HFF-Myc (cell line): ENCODE measurements around the gene ARHGEF12.

Experiments used
- DNase-seq: peaks from one replicate; pipeline ENCODE4 v3.0.0-alpha.2; 2011; ENCODE audit warnings: low read depth; ENCODE audit errors: extremely low read depth
- H3K4me3 ChIP-seq: replicated peaks from 2 replicates; pipeline ENCODE4 v1.5.1; 2011; ENCODE audit warnings: low read depth, mild to moderate bottlenecking, control low read depth, low read length
- TF ChIP-seq, protein P1 (sequence below): IDR thresholded peaks from 2 replicates; pipeline ENCODE4 v1.5.1; 2012; ENCODE audit warnings: mild to moderate bottlenecking, low read depth, low read length, control low read depth; ENCODE audit errors: missing control alignments

ARHGEF12 gene

DNA sequence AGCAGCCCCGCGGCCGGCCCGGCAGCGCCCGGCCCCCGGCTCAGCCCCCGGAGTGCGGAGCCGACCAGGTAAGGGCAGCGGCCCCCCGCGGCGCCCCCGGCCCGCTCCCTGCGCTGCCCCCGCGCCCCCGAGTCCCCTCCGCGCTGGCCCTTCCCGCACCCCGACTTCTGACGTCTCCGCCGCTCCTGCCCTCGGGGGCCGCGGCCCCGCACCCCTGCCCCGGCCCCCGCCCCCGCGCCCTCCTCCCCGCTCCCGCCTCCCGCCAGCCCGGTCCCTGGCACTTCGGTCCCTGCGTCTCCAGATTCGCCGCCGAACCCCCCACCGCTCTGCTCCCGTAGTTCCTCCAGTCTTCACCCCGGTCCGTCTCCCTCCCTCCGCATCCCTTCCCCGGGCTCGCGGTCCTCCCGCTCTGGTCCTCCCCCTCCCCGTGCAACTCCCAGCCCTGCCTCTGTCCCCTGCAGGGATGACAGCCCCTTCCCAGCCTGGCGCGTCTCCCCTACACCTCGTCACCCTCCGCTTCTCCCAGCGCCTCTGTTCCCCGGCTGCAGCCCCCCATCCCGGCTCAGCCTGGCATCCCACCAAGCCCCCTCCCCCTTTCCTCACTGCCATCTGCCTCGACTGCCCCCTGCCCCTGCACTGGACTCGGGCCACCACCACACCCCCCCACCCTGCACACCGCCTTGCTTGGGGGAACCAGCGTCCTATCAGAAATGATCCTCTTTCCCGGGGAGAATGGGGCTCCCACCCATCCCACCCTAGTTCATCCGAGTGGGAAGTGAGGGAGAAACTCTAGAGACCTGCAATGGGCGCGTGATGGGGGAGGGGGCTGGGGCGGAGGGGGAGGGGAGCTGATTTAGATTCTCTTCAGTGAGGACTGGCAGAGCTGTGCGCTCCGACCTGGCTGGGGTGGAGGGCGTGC lies 175.9 kb downstream of the ARHGEF12 start:
- no peak overlapping the region for H3K4me3 ChIP-seq

DNA sequence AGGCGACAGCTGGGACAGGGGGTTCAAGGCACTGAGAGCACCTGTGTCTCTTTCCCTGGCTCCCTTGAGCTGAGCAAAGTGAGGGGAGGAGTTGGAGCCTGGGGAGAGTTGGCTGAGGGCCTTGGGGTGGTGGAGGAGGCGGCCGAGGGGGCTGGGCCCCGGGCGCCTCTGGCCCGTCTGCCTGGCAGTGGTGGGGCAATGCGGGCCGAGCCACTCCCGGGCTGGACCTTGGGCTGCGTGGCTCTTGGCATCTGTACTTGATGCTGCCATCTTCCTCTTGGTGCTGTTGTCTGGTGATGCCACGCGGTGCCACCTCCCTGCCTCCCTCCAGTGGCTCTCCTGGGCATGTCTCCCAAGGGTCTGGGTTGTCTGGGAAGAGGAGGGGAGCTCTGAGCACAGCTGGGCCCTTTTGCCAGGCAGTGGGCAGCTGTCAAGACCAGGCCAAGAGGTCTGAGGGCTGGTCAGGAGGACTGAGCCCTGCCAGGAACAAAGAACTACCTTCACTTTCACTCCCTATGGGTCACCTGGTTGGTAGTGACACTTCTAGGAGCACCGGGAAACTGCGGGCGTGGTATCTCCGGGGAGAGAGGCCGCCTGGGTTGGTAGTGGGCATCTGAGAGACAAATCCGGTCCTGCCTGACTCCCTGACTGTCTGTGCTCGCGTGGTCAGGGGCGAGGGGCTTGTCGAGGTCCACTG lies 176.7 kb downstream of the ARHGEF12 start:
- TF ChIP-seq, protein P1, sequence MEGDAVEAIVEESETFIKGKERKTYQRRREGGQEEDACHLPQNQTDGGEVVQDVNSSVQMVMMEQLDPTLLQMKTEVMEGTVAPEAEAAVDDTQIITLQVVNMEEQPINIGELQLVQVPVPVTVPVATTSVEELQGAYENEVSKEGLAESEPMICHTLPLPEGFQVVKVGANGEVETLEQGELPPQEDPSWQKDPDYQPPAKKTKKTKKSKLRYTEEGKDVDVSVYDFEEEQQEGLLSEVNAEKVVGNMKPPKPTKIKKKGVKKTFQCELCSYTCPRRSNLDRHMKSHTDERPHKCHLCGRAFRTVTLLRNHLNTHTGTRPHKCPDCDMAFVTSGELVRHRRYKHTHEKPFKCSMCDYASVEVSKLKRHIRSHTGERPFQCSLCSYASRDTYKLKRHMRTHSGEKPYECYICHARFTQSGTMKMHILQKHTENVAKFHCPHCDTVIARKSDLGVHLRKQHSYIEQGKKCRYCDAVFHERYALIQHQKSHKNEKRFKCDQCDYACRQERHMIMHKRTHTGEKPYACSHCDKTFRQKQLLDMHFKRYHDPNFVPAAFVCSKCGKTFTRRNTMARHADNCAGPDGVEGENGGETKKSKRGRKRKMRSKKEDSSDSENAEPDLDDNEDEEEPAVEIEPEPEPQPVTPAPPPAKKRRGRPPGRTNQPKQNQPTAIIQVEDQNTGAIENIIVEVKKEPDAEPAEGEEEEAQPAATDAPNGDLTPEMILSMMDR = no peak
- H3K4me3 ChIP-seq = no peak overlapping the region
- DNase-seq = no peak

More for the DNA sequence above, 175.9 kb downstream of the ARHGEF12 start:
- TF ChIP-seq, protein P1 = no peak
- no peak for DNase-seq

DNA sequence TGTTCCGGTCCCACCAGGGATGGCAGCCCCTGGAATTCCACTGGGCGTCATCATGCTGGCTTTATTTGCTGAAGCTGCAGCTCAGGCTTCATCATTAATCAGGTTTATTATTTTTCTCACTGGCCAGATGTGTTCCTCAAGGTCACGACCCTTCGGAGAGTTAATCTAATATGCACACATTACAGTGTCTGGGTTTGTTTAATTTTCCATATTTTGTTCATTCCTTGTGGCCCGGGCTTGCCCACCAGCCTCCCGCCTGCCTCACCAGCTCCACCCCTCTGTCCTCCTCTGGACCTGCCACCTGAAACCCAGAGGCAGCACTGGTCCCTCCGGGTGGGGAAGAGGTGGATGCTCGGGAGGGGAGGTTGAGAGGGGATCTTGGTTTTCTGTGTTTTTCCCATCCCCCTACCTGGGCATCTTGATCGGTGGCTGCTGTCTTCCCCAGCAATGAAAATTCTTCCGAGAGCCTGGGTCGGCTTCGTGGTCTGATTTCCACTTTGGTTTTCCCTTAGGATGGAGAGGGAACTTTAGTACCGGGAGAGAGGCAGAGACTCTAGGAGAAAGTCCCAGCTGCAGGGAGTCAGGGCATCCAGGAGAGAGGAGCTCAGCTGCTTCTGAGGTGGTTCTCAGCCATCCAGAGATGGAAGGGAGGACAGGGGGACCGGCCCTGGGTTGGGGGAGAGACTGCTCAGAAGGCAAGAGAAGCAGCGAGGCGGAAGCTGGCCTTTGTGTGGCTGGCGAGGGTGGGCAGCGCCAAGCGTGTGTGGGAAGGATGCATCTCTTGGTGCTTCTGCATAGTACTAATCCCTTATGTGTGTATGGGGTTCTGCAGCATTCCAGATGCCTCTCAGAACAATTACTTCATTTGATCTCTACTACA lies 177.5 kb downstream of the ARHGEF12 start:
- H3K4me3 ChIP-seq = no peak overlapping the region
- no peak for DNase-seq
- TF ChIP-seq, protein P1 = no peak

DNA sequence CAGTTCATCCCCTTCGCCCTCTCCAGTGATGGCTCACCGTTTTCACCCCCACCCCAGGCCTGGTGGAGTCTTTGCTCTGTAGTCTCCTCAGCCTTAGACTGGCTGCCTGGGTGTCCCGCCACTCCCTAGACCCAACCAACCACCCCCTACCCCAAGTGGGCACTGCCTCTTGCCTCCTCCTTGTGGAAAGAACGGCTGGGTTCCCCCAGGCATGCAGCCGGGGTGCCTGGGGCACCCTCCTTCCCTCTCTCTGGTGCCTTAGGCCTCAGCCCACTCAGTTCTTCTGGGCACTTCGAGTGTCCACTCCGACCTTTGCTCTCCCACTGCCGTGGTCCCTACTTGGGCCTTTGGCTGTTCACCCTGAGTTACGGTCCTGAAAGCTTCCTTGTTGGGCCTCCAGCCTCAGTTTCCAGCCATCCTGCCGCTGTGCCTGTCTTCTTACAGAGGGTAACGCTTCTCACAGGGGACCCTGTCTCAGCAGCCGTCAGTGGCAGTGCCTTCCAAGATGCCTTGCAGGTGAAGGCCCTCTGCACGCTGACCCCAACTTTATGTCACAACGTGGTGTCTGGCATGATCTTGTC lies 178.4 kb downstream of the ARHGEF12 start:
- no peak for DNase-seq
- TF ChIP-seq, protein P1 = no peak
- no peak overlapping the region for H3K4me3 ChIP-seq

DNA sequence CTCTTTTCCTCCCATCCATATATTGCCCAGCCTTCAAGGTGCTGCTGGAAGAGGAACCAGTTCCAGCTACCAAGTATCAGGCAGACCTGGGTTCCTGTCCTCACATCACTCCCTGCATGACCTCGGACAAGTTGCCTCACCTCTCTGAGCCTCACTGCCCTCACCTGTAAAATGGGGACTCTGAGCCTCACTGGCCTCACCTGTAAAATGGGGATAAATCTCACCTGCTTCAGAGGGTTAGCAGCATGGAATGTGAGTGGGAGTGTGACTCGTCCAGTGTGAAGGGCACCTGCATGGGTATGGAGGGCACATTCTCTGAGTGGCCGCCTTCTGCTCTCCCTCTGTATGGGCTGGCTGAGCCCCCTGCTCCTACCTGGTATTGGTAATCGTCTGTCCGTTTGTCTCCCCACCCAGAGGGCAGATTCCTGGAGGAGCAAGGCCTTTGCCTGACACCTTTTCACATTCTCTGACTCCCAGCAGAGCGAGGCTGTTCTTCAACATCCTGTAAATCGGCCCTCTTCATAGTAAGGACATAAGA lies 179.0 kb downstream of the ARHGEF12 start:
- DNase-seq = no peak
- H3K4me3 ChIP-seq = no peak overlapping the region
- TF ChIP-seq, protein P1 = no peak
